HG03159 (cell line): ENCODE measurements around the gene TREML1.

Source experiments
- ATAC-seq: cut with Tn5 transposase; IDR thresholded peaks from one replicate; pipeline ENCODE4 v1.9.1; 2021; ENCODE audit warnings: mild to moderate bottlenecking, moderate library complexity; ENCODE audit not compliant: unreplicated experiment

The TREML1 gene

DNA sequence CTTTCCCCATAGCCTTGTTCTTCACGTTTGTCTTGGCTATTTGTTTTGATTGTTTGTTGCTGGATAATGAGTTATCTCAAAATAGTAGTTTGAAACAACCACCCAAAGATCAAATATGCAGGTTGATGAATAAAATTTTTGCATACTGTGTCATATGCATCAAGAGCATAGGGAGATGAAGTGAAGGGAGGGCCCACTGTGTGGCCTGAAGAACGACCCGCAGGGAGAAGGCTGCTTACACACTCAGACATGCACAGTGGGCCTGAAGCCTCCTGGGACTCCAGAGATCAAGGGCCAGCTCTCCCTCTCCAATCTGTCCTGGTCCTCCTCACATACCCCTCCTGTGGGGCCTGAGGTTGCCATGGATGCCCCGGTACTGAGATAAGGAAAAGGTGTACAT lies 25.0 kb upstream of the TREML1 start:
- ATAC-seq: no peak

DNA sequence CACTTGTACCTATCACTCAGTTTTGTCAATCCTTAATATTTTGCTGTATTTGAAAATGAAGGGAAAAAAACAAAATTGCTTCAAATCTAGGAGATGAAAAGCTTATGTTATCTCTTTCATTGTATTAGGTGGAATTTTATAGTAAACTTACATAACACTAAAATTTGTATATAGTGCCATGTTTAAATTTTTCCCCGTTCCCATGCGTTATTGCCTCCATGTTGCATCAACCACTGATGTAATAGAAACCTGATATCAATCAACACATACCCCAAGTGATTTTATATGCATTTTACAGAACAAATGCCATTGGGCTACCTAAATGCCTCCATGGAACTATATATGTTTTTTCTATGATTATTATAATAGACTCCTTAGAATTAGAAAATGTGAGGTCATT lies 23.5 kb upstream of the TREML1 start:
- no peak for ATAC-seq

DNA sequence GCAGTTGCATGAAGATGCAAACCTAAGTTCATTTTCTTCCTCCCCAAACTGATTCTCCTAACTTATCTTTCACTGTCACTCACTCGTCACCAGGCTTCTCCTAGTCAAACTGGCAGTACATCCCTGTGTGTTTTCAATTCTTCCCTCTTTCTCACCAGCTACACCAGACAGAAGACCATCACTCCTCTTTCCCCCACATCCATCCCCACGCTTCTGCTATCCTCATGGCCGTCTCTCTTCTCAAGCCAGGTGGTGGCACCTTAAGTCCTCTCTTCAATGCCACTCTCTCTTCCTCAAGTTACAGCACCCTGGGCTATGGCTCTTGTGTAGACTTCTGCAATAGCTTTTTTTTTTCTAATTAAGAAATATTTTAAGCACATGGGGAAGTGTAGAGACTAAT lies 23.1 kb upstream of the TREML1 start:
- ATAC-seq: no peak

DNA sequence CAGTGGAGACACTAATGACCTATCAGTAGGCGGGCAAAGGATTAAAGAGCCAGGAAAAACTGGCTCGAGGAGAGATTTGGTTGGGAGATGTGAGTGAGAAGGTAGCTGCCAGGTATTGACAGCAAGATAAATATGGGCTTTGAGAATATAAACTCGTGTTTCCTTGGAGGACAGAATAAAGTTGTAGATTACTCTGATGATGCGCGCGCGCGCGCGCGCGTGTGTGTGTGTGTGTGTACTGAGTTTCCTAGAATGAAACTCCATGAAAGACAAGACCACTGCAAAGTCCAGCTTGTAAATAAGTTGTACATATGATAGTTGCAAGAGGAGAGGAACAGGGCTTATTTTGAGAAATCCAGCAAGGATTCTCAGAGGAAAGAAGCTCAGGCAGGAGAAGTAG lies 22.0 kb upstream of the TREML1 start:
- no peak for ATAC-seq

DNA sequence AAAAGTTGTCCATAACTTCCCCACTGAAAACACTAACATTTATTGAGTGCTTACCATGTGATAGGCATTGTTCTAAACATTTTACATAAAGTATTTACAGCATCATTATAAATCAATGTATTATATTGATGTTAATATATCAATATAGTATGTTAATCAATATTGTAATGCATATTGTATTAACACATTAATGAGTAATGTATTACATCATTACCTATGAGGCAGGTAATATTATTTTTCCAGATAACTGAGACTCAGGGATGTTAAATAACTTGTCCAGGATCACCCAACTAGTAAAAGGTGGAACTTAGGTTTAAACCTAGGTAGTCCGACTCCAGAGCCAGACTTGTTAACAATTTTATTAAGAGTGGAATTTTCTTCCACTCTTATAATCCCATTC lies 20.9 kb upstream of the TREML1 start:
- ATAC-seq: no peak

DNA sequence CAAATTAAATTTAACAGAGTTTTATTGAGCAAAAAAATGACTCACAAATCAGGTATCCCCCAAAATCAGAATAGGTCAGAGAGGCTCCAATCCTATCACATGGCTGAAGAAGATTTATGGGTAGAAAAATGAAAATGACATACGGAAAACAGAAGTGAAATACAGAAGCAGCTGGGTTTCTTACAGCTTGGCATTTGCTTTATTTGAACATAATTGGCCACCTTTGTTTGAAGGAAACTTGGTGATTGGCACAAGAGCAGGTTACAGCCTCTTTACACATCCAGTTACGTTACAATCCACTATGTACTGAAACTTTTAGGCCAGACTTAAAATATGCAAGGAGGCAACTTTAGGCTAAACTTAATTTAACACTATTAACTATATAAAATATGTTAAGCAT lies 20.5 kb upstream of the TREML1 start:
- no peak for ATAC-seq

DNA sequence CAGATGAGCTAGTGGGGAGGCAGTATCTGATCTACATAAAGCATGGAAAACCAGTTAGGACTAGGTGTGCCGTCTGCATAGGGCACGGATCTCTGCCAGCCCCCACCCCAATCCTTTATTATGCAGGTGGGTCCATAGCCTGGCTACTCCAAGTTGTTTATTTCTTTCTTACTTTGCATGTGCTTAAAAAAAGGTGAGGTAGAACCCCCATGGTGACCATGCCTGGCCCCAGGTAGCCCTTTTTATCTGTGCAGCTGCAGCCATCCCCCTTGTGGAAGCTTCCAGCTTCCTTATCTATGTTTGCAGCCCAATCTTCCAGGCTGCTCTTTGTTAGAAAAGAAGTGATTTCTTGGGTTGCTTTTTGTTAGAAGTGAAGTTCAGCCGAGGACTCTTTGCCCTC lies 17.8 kb upstream of the TREML1 start:
- no peak for ATAC-seq

DNA sequence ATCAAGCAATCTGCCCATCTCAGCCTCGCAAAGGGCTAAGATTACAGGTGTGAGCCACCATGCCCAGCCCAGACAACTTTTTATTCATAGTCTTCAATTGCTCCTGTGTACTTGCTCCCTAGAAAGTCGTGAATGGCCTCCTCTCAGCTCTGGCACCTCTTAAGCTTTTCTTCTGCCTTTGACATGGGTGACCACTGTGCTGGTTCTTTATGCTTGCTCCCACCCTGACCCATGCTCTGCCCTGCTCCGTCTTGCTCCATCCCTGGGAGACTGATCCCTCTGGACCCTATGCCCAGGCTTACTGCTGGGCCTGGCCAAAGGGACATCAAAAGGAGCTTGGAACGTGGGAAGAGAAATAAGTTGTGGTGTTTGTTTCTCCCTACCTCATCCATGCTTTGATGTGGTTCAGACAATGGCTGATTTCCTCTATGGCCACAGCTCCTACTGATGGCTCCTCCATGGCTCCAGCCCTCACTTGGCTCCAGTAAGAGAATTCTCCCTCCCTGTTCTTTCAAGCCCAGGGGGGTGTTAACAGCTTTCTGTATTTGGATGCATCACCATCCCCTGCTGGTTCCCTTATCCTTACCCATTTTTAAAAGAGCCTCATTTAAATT lies 16.5 kb upstream of the TREML1 start:
- ATAC-seq: no peak

DNA sequence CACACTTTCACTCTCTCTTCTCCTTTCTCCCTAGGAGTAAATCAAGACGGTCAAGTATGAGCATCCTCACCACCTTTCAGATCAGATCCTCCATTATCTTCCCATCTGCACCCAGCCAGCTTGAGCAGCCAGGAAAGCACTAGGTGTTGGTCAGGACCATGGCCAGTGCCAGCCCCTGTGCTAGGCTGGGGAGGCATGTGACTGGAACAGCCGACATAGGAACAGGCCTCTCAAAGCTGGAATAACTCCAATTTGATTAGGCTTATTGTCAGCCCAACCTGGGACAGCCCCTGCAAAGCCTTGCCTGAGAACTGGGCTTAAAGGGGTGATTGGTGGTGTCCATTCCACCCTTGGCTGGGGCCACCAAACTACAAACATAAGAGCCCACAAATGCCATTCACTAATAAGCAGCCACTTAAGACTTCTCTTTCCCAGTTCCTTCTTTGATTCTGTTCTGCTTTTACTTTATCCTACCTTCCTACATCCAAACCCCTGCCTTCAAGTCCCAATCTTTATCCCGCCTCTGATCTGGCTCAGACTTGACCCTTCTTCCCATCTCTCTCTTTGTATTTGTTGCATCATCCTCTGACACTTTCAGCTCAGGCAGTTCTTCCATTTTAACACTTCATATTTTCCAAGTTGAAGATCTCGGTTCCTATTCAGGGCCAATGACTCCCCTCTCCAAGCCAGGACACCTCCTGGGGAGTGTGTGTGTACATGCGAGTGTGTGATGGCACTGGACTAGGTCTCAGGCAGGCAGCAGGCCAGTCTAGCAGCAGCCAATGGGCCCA lies 13.2 kb upstream of the TREML1 start:
- no peak for ATAC-seq

DNA sequence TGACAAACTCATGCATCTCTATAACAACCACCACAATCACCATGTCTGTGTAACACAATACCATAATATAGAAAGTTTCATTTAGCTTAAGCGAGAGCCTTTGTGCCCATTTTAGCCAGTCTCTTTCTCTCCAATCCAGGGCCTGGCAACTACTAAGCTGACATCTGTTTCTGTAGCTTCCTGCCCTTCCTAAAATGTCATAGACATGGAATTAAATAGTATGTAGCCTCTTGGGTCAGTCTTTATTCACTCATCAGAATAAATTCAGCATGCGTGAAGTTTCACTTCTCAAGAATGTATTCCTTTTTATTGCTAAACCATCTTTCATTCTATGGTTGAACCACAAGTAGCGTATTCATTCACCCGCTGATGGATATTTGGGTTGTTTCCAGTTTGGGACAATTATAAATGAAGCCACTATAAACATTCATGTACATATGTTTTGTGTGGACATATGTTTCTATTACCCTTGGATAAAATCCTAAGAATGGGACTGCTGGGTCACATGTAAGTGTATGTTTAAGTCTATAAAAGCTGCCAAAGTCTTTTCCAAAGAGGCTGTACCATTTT lies 10.5 kb upstream of the TREML1 start:
- ATAC-seq: no peak

DNA sequence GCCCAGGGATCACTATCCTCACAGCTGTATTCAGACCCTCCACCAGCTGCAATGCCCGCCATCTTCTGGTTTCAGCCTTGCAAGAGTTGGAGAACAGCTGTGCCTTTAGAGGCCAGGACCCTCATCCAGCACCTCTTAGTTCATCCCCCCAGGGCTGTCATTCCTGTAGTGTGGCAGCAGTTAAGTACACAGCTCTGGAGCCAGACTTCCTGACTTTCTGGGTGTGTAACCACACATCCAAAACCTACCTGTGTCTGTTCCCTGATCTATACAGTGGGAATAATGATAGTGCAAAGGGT lies 9.2 kb upstream of the TREML1 start:
- ATAC-seq: no peak

DNA sequence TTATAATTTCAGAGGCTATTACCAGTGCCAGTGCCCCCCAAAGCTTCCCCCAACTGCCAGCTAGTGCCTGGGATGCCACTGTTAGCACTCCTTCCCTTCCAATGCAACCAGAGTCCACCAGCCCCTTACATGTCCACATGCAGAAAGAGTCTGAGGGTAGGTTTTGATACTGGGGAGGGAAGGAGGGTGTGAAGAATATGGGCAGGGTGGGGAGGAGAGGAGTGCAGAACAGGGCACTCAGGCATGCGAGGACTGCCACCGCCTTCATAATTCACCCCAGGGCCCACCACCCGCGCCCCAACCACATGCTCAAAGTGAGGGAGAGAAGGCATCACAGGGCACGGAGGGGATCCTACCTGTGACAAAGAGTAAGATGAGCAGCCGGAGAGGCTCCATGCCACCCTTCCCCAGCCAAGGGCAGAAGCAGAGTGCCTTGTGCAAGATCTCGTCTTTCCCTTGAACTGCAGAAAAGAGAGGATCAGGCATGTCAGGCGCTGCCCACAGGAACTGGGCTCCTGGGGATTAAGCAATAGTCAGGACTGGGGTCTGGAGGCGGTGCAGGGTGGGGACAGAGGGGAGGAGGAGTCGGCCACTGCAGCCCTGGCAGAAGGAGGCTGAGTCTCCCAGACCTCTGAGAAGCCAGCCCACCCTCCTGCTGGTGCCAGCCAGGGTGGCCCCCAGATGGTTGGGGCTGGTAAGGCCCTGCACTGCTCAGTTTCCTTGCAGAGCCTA lies 8.7 kb upstream of the TREML1 start, which contains the start of gene TREM2:
Gene TREM2 (minus strand): TSS at position 430 of the 732 bp plus-strand sequence. CDS start 34 bp downstream, at position 396.
- ATAC-seq: no peak

DNA sequence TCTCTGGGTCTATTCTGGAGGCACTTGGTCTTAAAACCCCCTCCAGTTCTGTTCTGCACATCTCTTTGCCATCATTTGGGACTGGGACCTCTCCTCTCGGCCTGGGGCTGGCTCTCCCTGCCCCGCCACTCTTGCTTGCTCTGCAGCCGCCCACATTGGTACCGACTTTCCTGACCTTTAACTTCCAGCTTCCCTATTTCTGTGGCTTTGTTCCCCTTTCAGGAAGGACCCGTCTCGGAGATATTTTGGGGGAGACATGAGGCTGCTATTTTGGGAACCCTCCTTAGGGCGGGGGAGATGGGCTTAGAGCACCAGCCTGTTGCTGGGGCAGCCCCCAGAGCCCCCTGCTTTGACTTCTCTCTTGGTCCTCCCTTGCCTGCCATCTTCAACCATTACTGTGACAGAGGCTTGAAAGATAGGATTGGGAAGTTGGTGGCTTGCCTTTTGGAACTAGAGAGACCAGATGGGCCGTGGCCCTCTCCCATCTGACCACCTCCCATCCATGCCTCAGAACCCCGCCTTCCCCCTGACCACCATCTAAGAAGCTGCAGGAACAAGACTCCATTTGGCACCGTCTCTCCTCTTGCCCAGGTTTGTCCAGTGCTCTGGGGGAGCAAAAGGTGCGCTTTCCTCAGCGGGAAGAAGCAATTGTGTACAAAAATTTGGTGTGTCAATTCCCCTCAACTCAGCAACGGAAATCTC lies 7.9 kb upstream of the TREML1 start:
- ATAC-seq: no peak

DNA sequence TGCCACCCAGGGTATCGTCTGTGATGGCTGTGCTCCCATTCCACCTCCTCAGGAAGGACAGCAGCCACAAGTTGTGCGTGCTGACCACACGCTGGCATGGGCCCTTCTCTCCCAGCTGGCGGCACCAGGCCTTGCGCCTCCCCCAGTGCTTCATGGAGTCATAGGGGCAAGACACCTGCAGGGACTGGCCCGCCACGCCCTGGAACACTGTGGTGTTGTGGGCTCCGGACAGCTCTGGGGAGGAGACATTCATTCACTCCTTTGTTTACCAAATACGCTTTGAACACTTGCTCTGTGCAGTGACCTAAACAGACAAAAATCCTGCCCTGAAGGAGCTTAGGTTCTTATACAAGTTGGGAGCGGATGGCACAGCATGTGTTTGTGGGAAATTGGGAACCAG lies 7.2 kb upstream of the TREML1 start:
- ATAC-seq: no peak

DNA sequence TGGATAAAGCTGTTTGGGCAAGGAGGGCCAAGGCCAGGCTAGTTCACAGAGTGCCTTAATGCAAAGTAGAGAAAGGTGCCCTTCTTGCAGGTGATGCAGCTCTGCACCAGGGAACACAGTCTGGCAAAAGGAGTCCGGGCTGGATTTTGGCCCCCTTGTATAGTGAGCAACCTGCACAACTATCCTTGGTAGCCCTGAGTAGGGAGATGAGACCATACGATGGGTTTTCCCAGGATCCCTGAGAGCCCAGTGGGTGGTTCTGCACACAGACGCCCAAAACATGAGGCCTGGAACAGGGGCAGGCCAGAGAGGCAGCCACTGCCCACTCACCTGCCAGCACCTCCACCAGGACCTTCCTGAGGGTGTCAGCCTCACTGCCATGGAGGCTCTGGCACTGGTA lies 6.8 kb upstream of the TREML1 start:
- ATAC-seq: no peak

DNA sequence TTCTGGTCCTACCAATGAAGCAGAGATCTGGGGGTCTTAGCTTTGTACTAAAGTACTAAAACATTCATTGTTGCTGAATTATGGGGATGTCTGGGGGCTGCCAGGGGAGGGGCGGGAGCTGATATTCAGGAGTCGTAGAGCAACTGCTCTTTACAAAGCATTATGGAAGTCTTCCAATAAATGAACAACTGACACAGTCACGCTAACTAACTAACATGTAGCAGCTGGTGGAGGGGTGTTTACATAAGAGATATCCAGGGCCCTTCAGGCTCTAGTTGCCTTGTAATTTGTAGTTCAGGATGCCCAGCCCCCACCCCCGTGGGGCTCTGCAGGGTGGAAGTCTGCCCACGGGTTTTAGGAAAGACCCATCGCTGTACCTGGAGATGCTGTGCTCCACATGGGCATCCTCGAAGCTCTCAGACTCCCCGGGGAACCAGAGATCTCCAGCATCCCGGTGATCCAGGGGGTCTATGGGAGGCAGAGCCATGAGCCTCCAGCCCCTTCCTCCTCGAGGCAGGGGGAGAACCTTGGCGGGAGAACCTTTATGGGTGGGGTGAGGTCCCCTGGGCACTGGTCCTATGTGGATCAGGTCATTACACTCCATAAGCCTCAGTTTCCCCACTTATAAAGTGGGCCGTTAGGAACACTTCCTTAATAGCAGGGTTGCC lies 5.4 kb upstream of the TREML1 start:
- ATAC-seq: no peak

DNA sequence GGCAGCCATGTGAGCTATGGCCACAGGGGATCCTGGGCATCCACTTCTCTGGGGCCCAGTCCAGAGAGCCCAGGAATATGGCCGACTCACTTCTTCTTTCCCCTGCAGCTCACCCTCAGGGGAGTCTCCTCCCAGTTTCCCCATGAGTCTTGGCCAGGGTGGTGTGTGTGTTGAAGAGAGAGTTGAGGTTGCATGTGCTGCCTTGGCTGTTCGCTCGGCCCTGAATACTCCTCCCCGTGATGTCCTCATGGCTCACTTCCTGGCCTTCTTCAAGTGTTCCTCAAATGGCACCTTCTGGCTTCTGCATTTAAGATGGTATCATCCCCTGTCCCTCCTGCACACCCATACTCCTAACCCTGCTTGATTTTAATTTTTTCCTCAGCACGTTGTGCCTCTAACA lies 3.2 kb upstream of the TREML1 start:
- no peak for ATAC-seq

DNA sequence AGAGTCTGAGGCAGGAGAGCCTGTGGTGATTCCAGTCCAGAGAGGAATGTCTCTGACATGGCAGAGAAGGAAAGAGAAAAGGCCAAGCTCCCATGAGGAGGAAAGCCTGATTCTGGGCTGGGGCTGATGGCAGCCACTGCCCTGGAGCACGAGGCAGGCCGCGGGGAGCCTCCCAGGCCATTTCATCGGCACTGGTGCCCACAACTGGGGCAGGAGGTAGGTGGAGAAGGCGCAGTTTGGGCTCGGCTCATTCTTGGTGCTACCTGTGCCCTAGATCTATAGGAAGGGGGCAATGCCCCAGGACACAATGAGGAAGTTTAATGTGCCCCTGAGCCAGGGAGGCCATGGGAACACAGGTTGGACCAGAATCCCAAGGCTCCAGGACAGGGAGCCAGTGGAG lies 2.6 kb upstream of the TREML1 start:
- no peak for ATAC-seq

DNA sequence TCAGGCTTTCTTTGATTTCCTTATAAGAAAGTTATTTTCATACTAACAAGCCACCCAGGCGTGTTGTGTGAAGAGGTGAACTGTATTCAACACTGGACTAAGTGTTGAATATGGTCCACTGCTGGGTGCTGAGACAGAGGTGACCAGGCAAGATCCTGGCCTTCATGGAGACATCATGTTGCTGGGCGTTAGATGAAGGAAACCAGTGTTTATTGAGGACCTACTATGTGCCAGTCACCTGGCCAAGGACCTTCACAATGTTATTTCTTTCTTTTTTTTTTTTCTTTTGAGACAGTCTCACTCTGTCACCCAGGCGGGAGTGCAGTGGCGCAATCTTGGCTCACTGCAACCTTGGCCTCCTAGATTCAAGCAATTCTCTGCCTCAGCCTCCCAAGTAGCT lies 1.9 kb upstream of the TREML1 start:
- ATAC-seq: no peak

DNA sequence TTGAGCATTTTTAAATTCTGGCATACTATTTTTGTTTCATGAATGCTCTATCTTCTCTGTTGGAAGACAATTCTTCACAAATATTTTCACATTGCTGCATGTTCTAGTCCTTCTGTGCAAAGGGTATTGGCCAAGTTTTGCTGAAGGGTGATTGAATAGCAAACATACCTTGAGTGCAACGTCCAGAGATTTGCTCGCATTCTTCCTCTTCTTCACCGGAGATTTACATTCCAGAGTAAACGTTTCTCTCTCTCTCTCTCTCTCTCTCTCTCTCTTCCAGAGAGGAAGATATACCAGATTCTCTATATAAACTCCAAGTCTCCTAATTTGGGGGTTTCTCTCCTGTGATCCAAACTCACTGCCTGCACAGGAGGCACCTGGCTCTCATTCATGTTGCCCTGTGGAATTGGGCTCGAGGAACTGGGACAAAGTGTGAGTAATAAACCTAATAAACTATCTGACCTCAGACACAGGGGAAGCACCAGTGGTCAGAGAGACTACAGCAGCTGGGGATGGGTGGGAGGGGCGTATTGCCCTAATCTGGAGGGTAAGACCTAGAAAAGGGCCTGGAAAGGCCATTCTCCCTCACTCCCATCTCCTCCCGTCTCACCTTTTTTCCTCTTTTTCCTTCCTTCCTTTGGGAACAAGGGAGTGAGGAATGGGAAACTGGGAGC lies 1.1 kb upstream of the TREML1 start:
- no peak for ATAC-seq
